Bronchial epithelial cell (primary cell): ENCODE results near the gene ZNF224. TPM values are rescaled to one million over a fixed set of nuclear protein-coding genes. Genes with fewer than 3 reads are reported as not detected.

Source experiments
- DNase-seq: peaks from one replicate; pipeline ENCODE4 v3.0.0-alpha.2; 2010; ENCODE audit warnings: low read depth
- FAIRE-seq: peaks from 2 replicates; lab custom pipeline; 2011; peaks lifted over from hg19 to GRCh38; lab: Jason Lieb, UNC
- H3K27me3 ChIP-seq: 2 replicates; pipeline ENCODE4 v1.5.1; 2011; ENCODE audit warnings: low read length; ENCODE audit not compliant: control insufficient read depth, insufficient read depth
- H3K36me3 ChIP-seq: 2 replicates; pipeline ENCODE4 v1.5.1; 2011; ENCODE audit warnings: low read length; ENCODE audit not compliant: control insufficient read depth, insufficient read depth
- H3K4me3 ChIP-seq: 2 replicates; pipeline ENCODE4 v1.5.1; 2011; ENCODE audit warnings: mild to moderate bottlenecking, low read depth, low read length, control low read depth
- total RNA-seq: library from RNA; depleted of rRNA; stranded (reverse); fragments of >200 nt; gene quantifications from 2 replicates; pipeline ENCODE4 v1.2.1, GENCODE V29; 2014
- TF ChIP-seq, protein P1 (sequence below): IDR thresholded peaks from 2 replicates; pipeline ENCODE4 v1.5.1; 2011; ENCODE audit warnings: mild to moderate bottlenecking, moderate library complexity, low read length, control low read depth, inconsistent platforms; ENCODE audit not compliant: insufficient read depth, severe bottlenecking

The ZNF224 gene
- total RNA-seq, result 24.5 and 27.0 TPM in 2 replicates

DNA sequence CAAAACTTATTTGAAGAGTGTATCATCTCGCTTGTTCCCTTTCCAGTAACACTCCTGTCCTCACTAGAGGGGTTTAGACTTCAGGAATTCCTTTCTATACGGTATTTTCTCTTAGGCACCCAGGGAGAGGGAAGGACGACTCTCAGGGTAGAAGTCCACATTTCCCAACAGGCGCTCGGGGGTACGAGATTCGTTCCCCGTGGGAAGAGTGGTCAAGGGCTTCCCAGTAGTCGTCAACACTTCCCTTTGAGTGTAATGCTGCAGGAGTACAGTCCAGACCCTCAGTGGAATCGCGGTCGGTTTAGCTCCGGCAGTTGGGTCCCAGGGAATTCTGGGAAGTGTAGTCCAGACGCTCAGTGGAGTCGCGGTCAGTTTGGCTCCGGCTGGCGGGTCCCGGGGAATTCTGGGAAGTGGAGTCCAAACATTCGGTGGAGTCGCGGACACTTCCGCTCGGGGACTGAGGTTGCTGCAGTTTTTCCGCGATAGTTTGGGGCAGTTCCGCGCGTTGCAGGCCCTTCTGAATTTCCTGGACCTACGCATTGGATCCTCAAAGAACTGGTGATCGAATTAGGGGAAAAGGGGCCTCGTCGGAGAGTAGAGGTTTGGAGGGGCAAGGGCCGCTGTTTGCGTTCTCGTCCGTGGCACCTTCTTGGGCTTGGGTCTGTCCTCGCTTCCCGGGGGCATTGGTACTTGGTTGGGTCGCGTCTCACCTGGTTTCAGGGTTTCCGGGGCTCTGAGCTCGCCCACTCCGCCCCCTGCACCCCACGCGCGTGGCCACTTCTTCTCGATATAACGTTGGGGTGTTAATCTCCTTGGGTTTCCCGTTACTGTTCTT is at the start of gene ZNF224:
ZNF224 (plus strand) TSS at position 431 of the 835 bp plus-strand sequence. CDS start 3,513 bp downstream, outside the sequence.
- Histone ChIP-seq H3K27me3 (no peaks in the 10 kb centered on the region), H3K4me3 (peak within 1 kb of the TSS; percentile 94), H3K36me3 (peaks cover 2% of the 10 kb centered on the region)
- FAIRE-seq (peak; percentile 28), DNase-seq (peak; percentile 83)
- TF ChIP-seq, protein P1, sequence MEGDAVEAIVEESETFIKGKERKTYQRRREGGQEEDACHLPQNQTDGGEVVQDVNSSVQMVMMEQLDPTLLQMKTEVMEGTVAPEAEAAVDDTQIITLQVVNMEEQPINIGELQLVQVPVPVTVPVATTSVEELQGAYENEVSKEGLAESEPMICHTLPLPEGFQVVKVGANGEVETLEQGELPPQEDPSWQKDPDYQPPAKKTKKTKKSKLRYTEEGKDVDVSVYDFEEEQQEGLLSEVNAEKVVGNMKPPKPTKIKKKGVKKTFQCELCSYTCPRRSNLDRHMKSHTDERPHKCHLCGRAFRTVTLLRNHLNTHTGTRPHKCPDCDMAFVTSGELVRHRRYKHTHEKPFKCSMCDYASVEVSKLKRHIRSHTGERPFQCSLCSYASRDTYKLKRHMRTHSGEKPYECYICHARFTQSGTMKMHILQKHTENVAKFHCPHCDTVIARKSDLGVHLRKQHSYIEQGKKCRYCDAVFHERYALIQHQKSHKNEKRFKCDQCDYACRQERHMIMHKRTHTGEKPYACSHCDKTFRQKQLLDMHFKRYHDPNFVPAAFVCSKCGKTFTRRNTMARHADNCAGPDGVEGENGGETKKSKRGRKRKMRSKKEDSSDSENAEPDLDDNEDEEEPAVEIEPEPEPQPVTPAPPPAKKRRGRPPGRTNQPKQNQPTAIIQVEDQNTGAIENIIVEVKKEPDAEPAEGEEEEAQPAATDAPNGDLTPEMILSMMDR, result no peak

DNA sequence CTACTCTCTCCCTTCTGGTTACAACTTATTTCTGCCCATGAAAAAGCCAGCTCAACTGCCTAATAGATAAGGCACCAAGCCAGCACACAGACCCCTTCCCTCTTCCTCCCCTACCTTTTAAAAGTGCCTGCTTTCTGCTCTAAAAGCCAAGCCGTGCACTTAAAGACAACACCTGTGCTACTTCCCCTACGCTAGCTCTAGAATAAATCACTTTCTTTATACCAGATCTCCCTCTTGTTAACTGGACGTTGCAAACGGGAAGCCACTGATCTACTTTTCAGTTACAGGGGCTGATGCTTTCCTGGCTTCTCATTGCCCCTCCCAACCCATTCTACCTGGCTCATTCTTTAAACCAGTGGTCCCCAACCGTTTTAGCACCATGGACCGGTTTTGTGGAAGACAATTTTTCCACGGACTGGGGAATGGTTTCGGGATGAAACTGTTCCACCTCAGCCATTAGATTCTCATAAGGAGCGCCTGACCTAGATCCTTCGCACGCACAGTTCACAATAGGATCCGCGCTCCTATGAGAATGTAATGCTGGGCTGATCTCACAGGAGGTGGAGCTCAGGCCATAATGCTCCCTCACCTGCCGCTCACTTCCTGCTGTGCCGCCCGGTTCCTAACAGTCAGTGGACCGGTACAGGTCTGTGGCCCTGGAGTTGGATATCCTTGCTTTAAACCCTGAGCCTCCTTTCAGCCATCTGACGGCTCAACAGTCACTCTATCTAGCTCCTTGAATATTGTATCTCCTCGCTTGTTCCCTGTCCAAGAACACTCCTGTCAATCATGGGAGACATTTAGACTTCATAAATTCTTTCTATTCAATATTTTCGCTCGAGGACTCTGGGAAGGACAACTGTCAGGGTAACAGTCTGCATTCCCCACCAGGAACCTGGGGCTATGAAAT is 43.2 kb upstream of the ZNF224 start:
- DNase-seq (peak; percentile 50), FAIRE-seq (no peak)
- H3K27me3 ChIP-seq, result no peaks in the 10 kb centered on the region
- TF ChIP-seq, protein P1, result no peak
- peak overlapping the region; percentile 56 for H3K4me3 ChIP-seq
- H3K36me3 ChIP-seq, result no peaks in the 10 kb centered on the region

DNA sequence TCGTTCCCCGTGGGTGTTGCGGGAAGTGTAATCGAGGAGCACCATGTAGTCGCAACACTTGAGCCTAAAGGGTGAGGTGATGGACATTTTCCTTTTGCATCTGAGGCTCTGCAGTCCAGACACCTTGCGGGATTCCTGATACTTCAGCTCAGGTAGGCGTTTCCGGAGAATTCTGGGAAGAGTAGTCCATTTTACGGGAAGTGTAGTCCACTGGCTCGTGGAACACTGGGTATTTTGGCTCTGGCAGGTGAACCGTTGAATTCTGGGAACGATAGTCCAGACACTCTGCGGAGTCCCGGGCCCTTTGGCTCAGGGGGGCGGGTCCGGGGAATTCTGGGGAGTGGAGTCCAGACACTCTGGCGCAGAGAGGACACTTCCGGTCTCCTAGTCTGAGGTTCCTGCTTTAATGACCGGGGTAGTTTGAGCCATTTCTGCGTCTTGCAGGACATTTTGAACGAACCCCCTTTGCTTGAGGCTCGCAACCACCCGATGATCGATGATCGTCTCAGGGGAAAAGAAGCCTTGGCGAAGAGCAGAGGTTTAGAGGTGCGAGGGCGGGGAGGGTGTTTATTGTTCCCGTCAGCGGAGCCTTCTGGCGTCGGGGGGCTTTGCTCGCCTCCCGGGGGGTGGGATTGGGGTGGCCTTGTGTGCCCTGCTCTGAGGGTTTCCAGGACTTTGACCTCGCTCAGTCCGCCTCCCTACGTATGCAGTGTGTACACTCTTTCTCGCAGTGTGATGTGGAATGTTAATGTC is 42.3 kb upstream of the ZNF224 start, which contains the start of gene ZNF223:
ZNF223 (plus strand) TSS at position 387 of the 753 bp plus-strand sequence. CDS start 3,141 bp downstream, outside the sequence.
- H3K27me3 ChIP-seq, result no peaks in the 10 kb centered on the region
- TF ChIP-seq, protein P1, result no peak
- H3K4me3 ChIP-seq, result peak within 1 kb of the TSS; percentile 56
- DNase-seq (peak; percentile 94), FAIRE-seq (peak; percentile 95)
- H3K36me3 ChIP-seq, result no peaks in the 10 kb centered on the region

DNA sequence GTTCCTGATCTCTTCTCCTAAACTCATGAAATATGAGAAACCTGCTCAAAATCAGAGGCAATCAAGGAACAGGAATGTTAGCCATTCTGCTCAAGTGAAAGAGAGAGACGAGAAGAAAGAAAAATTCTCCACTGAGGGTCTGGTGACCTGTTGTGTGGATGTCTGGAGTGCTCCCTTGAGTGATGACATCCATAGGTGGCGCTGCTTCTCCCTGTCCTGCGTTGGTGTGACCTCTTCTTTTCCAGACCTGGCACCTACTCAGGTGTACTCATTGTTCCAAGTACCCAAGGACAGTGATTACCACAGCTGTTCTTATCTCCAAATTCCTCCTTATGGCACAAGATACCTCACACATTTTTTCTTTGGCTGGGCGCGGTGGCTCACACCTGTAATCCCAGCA is 38.3 kb upstream of the ZNF224 start:
- Histone ChIP-seq H3K4me3 (no peak overlapping the region), H3K27me3 (no peaks in the 10 kb centered on the region), H3K36me3 (peaks cover 4% of the 10 kb centered on the region)
- TF ChIP-seq, protein P1, result no peak
- DNase-seq (no peak), FAIRE-seq (no peak)

DNA sequence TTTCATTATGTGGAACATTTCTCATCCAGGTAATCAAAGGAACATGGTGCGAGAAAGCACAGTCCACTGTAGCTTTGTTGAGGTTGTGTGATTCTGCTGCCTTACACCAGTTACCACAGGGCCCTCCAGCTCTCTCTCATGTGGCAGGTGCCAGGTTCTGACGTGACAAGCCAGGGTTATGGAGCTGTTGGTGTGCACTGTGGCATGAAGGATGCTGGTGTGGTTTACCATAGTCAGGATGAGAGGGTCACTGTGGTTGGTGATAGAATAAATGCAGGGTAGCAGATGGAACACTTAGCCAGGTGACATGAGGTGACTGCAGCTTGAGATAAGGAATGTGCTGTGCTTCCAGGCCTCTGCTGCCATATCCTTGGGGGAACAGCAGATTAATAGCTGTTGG is 34.9 kb upstream of the ZNF224 start:
- Histone ChIP-seq H3K4me3 (no peak overlapping the region), H3K27me3 (no peaks in the 10 kb centered on the region), H3K36me3 (peaks cover 9% of the 10 kb centered on the region)
- FAIRE-seq, result no peak
- DNase-seq, result no peak
- TF ChIP-seq, protein P1, result no peak
